SK-N-SH (cell line): Measurements from ENCODE around the gene R3HDML. TPM values are rescaled to one million over a fixed set of nuclear protein-coding genes. Genes with fewer than 3 reads are reported as not detected.

Source experiments
- CTCF ChIA-PET: fragments of 300-600, 350-600 bp; formaldehyde crosslinking; extraction: SDS; loops from one replicate; lab custom pipeline; 2021; lab: Yijun Ruan, JAX
- POLR2A ChIA-PET: fragments of 350-600 bp; sonication (Branson Sonifier 250); formaldehyde crosslinking; extraction: SDS; loops from one replicate; lab custom pipeline; 2020; ENCODE audit warnings: antibody characterized with exemption, inconsistent platforms; lab: Yijun Ruan, JAX
- DNase-seq: peaks from one replicate; pipeline ENCODE4 v3.0.0; 2012
- H2AFZ ChIP-seq: fragments of 200-600 bp; sonication (generic); 2 replicates; pipeline ENCODE4 v1.8.1; 2016; ENCODE audit warnings: antibody characterized with exemption, mild to moderate bottlenecking, low read depth
- H3F3A ChIP-seq: fragments of 200-600 bp; sonication (generic); replicated peaks from 2 replicates; pipeline ENCODE3; 2016; ENCODE audit warnings: antibody characterized with exemption, mild to moderate bottlenecking; ENCODE audit not compliant: insufficient read depth
- H3K27ac ChIP-seq, 2 experiments: fragments of 200-500 bp in 1 of 2; fragments of 200-600 bp in 1 of 2; sonication (Bioruptor generic) in 1 of 2; sonication (generic), shearing (Covaris generic) in 1 of 2; 2 replicates each; pipeline versions ENCODE4 v1.5.1 to v1.6.1; 2014 to 2016; ENCODE audit warnings: low read depth in 2 of 2, inconsistent platforms in 1 of 2, low read length in 1 of 2, mild to moderate bottlenecking in 1 of 2, mixed read lengths in 1 of 2
- H3K27me3 ChIP-seq: fragments of 200-600 bp; sonication (generic), shearing (Covaris generic); 2 replicates; pipeline ENCODE4 v1.6.1; 2016; ENCODE audit warnings: mixed run types; ENCODE audit not compliant: insufficient read depth
- H3K36me3 ChIP-seq, 2 experiments: fragments of 200-500 bp in 1 of 2; fragments of 200-600 bp in 1 of 2; sonication (Bioruptor generic) in 1 of 2; sonication (generic) in 1 of 2; replicated peaks in 1 of 2; 2 replicates each; pipeline versions ENCODE3 to v1.5.1; 2014 to 2016; ENCODE audit warnings: low read length in 1 of 2, mild to moderate bottlenecking in 1 of 2; ENCODE audit not compliant: insufficient read depth in 2 of 2, control insufficient read depth in 1 of 2
- H3K4me1 ChIP-seq, 2 experiments: fragments of 200-500 bp in 1 of 2; fragments of 200-600 bp in 1 of 2; sonication (Bioruptor generic) in 1 of 2; sonication (generic), shearing (Covaris generic) in 1 of 2; 2 replicates each; pipeline versions ENCODE4 v1.5.1 to v1.6.1; 2014 to 2016; ENCODE audit warnings: low read depth in 1 of 2, low read length in 1 of 2, mixed run types in 1 of 2; ENCODE audit not compliant: insufficient read depth in 2 of 2, control insufficient read depth in 1 of 2
- H3K4me2 ChIP-seq: fragments of 200-600 bp; sonication (generic), shearing (Covaris generic); 2 replicates; pipeline ENCODE4 v1.6.1; 2017; ENCODE audit warnings: mixed run types
- H3K4me3 ChIP-seq, 2 experiments: fragments of 200-500 bp in 1 of 2; fragments of 200-600 bp in 1 of 2; sonication (Bioruptor generic) in 1 of 2; sonication (generic), shearing (Covaris generic) in 1 of 2; 2 replicates each; pipeline versions ENCODE4 v1.5.1 to v1.8.1; 2014 to 2016; ENCODE audit warnings: low read depth in 2 of 2, inconsistent platforms in 1 of 2, low read length in 1 of 2, mild to moderate bottlenecking in 1 of 2, mixed read lengths in 1 of 2, moderate library complexity in 1 of 2
- H3K79me2 ChIP-seq: fragments of 200-600 bp; sonication (generic); 2 replicates; pipeline ENCODE4 v1.8.1; 2017; ENCODE audit warnings: mild to moderate bottlenecking; ENCODE audit not compliant: insufficient read depth
- H3K9ac ChIP-seq: fragments of 200-600 bp; sonication (generic); 2 replicates; pipeline ENCODE4 v1.6.1; 2017; ENCODE audit warnings: mixed run types
- H3K9me2 ChIP-seq: fragments of 200-600 bp; sonication (generic); 2 replicates; pipeline ENCODE4 v1.6.1; 2017; ENCODE audit warnings: mixed run types
- H3K9me3 ChIP-seq: fragments of 200-600 bp; sonication (generic); 2 replicates; pipeline ENCODE4 v1.6.1; 2017; ENCODE audit warnings: mixed run types, mild to moderate bottlenecking, moderate library complexity
- H4K20me1 ChIP-seq: fragments of 200-600 bp; sonication (generic); 2 replicates; pipeline ENCODE4 v1.6.1; 2017; ENCODE audit warnings: mild to moderate bottlenecking, mixed run types; ENCODE audit not compliant: insufficient read depth
- EP300 ChIP-seq, 2 experiments: IDR thresholded peaks; 2 replicates each; pipeline versions ENCODE4 v1.4.0 to v1.6.1; 2012; ENCODE audit warnings: borderline replicate concordance in 1 of 2, low read depth in 1 of 2, low read length in 1 of 2
- FOSL2 ChIP-seq: IDR thresholded peaks from 2 replicates; pipeline ENCODE4 v1.4.0; 2012; ENCODE audit warnings: low read depth, mild to moderate bottlenecking, moderate library complexity, borderline replicate concordance
- FOXJ3 ChIP-seq: sonication (generic); formaldehyde crosslinking; IDR thresholded peaks from 2 replicates; pipeline ENCODE4 v1.5.1; 2020; ENCODE audit warnings: mild to moderate bottlenecking, missing genetic modification reagents
- FOXM1 ChIP-seq: IDR thresholded peaks from 2 replicates; pipeline ENCODE4 v1.4.0; 2012; ENCODE audit warnings: low read depth, mild to moderate bottlenecking
- GATA2 ChIP-seq: sonication (generic); formaldehyde crosslinking; IDR thresholded peaks from 2 replicates; pipeline ENCODE4 v1.5.0; 2020; ENCODE audit warnings: mild to moderate bottlenecking, missing genetic modification reagents
- MAX ChIP-seq: IDR thresholded peaks from 2 replicates; pipeline ENCODE4 v1.4.0; 2012; ENCODE audit warnings: low read depth
- MXI1 ChIP-seq: IDR thresholded peaks from 2 replicates; pipeline ENCODE4 v1.6.1; 2012; ENCODE audit warnings: mild to moderate bottlenecking, low read depth, low read length, improper control_type of control experiment
- NRF1 ChIP-seq: IDR thresholded peaks from 2 replicates; pipeline ENCODE4 v1.6.1; 2012; ENCODE audit warnings: low read depth, mild to moderate bottlenecking, low read length
- POLR2AphosphoS5 ChIP-seq: IDR thresholded peaks from 2 replicates; pipeline ENCODE4 v1.6.1; 2012; ENCODE audit warnings: low read depth, low read length
- TAF1 ChIP-seq: IDR thresholded peaks from 2 replicates; pipeline ENCODE4 v1.6.1; 2012; ENCODE audit warnings: low read depth, mild to moderate bottlenecking, low read length, moderate library complexity, borderline replicate concordance
- YY1 ChIP-seq: IDR thresholded peaks from 2 replicates; pipeline ENCODE4 v1.4.0; 2012; ENCODE audit warnings: low read depth, mild to moderate bottlenecking
- WGBS: methylation state at CpG from one replicate; pipeline ENCODE4 v1.1.6; 2017; ENCODE audit warnings: low lambda C conversion rate; 5-methylcytosine and 5-hydroxymethylcytosine counted together
- polyA plus RNA-seq, 3 experiments: library from polyadenylated mRNA; depleted of rRNA; stranded (reverse); fragments of >200 nt; gene quantifications; 2 replicates each; pipeline ENCODE4 v1.2.3, GENCODE V29; 2012
- TF ChIP-seq, protein P1 (sequence below): IDR thresholded peaks from 2 replicates; pipeline ENCODE4 v1.6.1; 2012; ENCODE audit warnings: mild to moderate bottlenecking, low read depth, low read length, moderate library complexity
- TF ChIP-seq, protein P2 (sequence below): IDR thresholded peaks from 2 replicates; pipeline ENCODE4; 2012

The R3HDML gene
- polyA plus RNA-seq, 1 of the 3 experiments (the other 2 are of a cell fraction), result not detected

GRCh38 chr20:44356353-44356723 lies 19.5 kb downstream of the R3HDML start:
- H3K9me3 ChIP-seq, result no peaks in the 10 kb centered on the region
- no peak overlapping the region for H3K4me2 ChIP-seq
- H3K79me2 ChIP-seq, result no peaks in the 10 kb centered on the region
- H3K27ac ChIP-seq, result no peak overlapping the region
- no peak overlapping the region for H2AFZ ChIP-seq
- peaks cover under 1% of the 10 kb centered on the region; the same call in 1 of the 2 replicates for H3K27me3 ChIP-seq
- CTCF ChIA-PET, result no interaction called here
- no peaks in the 10 kb centered on the region for H3K4me1 ChIP-seq
- WGBS, result 71% methylated on average over 14 of the region's 14 CpGs
- no peak for DNase-seq
- H3F3A ChIP-seq, result no peaks in the 10 kb centered on the region
- no peaks in the 10 kb centered on the region for H3K36me3 ChIP-seq
- H3K9ac ChIP-seq, result no peak overlapping the region
- POLR2A ChIA-PET, result no interaction called here
- H3K9me2 ChIP-seq, result no peaks in the 10 kb centered on the region
- TF ChIP-seq, protein P1, sequence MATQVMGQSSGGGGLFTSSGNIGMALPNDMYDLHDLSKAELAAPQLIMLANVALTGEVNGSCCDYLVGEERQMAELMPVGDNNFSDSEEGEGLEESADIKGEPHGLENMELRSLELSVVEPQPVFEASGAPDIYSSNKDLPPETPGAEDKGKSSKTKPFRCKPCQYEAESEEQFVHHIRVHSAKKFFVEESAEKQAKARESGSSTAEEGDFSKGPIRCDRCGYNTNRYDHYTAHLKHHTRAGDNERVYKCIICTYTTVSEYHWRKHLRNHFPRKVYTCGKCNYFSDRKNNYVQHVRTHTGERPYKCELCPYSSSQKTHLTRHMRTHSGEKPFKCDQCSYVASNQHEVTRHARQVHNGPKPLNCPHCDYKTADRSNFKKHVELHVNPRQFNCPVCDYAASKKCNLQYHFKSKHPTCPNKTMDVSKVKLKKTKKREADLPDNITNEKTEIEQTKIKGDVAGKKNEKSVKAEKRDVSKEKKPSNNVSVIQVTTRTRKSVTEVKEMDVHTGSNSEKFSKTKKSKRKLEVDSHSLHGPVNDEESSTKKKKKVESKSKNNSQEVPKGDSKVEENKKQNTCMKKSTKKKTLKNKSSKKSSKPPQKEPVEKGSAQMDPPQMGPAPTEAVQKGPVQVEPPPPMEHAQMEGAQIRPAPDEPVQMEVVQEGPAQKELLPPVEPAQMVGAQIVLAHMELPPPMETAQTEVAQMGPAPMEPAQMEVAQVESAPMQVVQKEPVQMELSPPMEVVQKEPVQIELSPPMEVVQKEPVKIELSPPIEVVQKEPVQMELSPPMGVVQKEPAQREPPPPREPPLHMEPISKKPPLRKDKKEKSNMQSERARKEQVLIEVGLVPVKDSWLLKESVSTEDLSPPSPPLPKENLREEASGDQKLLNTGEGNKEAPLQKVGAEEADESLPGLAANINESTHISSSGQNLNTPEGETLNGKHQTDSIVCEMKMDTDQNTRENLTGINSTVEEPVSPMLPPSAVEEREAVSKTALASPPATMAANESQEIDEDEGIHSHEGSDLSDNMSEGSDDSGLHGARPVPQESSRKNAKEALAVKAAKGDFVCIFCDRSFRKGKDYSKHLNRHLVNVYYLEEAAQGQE, result no peak
- TF ChIP-seq FOXM1, result no peak
- no peak for TF ChIP-seq MAX
- TF ChIP-seq GATA2, result no peak
- no peak for TF ChIP-seq POLR2AphosphoS5
- no peaks in the 10 kb centered on the region for H4K20me1 ChIP-seq
- no peak overlapping the region for H3K4me3 ChIP-seq

- H3K9me3 ChIP-seq, result no peaks in the 10 kb centered on the region
- POLR2A ChIA-PET, result no interaction called here
- H3K9me2 ChIP-seq, result no peaks in the 10 kb centered on the region
- CTCF ChIA-PET, result interaction anchor here (0.9 kb wide), 1 partner anchor 27 kb away, joined by 4 read pairs; no protein-coding TSS in a partner anchor
- H2AFZ ChIP-seq, result no peak overlapping the region
- H4K20me1 ChIP-seq, result no peaks in the 10 kb centered on the region
- H3K9ac ChIP-seq, result no peak overlapping the region
- H3F3A ChIP-seq, result no peaks in the 10 kb centered on the region
- no peaks in the 10 kb centered on the region for H3K4me1 ChIP-seq
- DNase-seq, result no peak
- H3K27ac ChIP-seq, result no peak overlapping the region
- no peak for TF ChIP-seq MXI1
- TF ChIP-seq, all 33 proteins: peak for 0
- 34% methylated on average over 2 of the region's 2 CpGs for WGBS
- Histone ChIP-seq H3K79me2 (no peaks in the 10 kb centered on the region), H3K27me3 (peaks cover 5% of the 10 kb centered on the region; the same call in 1 of the 2 replicates), H3K36me3 (no peaks in the 10 kb centered on the region), H3K4me3 (no peak overlapping the region), H3K4me2 (no peak overlapping the region)
Measured at GRCh38 chr20:44357020-44357419, 20.2 kb downstream of the R3HDML start.

DNA sequence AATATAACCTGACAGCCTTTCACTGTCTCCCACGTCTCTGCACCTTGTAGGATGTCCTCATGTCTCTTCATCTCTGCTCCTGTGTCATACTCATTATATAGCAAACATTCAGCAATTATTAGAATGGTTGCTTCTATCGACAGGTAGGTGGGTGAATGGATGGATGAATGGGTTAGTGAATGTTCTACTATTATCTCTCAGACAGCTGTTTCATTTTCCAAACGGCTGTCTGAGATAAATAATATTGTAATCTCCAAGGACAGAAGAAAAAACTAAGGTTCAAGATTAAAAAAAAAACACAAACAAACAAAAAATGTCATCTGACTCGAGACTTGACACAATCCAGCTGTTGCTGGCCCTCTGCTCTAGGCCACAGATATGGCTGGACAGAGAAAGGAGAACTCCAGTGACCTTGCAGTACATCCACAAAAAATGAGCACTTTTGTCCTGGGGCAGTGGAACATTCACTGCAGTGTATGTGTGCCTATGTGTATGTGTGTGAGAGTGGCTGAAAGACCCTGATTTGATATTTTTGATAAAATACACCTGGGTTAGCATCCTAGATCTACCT lies 20.8 kb downstream of the R3HDML start:
- H3K9me3 ChIP-seq, result no peaks in the 10 kb centered on the region
- H3K4me3 ChIP-seq, result no peak overlapping the region
- 31% methylated on average over 4 of the region's 4 CpGs for WGBS
- no peaks in the 10 kb centered on the region for H3K9me2 ChIP-seq
- no peak overlapping the region for H3K4me2 ChIP-seq
- no peak overlapping the region for H3K9ac ChIP-seq
- peaks cover 5% of the 10 kb centered on the region; the same call in 1 of the 2 replicates for H3K27me3 ChIP-seq
- H3K4me1 ChIP-seq, result no peaks in the 10 kb centered on the region
- H3F3A ChIP-seq, result no peaks in the 10 kb centered on the region
- no peak for DNase-seq
- H3K27ac ChIP-seq, result no peak overlapping the region
- H2AFZ ChIP-seq, result no peak overlapping the region
- no peaks in the 10 kb centered on the region for H3K79me2 ChIP-seq
- CTCF ChIA-PET, result interaction anchor here (0.9 to 1.4 kb wide), 3 partner anchors 26 to 104 kb away, joined by 3 to 6 read pairs (median 4); partner anchors contain the start of gene FITM2
- POLR2A ChIA-PET, result no interaction called here
- H3K36me3 ChIP-seq, result no peaks in the 10 kb centered on the region
- H4K20me1 ChIP-seq, result no peaks in the 10 kb centered on the region
- TF ChIP-seq MXI1 (no peak), FOXJ3 (CRISPR knock-in tag) (no peak), FOSL2 (no peak), YY1 (no peak), GATA2 (no peak), TAF1 (no peak), POLR2AphosphoS5 (no peak), FOXM1 (no peak), EP300 (IDR thresholded peaks at IDR 0.05; ENCODE audit: borderline replicate concordance in 1 of 2, low read depth in 1 of 2, low read length in 1 of 2) (no peak), NRF1 (no peak)
- TF ChIP-seq, protein P2, sequence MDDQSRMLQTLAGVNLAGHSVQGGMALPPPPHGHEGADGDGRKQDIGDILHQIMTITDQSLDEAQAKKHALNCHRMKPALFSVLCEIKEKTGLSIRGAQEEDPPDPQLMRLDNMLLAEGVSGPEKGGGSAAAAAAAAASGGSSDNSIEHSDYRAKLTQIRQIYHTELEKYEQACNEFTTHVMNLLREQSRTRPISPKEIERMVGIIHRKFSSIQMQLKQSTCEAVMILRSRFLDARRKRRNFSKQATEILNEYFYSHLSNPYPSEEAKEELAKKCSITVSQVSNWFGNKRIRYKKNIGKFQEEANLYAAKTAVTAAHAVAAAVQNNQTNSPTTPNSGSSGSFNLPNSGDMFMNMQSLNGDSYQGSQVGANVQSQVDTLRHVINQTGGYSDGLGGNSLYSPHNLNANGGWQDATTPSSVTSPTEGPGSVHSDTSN, result no peak
